Measurements from ENCODE around the gene DSE.
"Not testable (repeated sequence)": the region's sequence is repeated elsewhere in the genome, so short reads cannot be mapped to it uniquely, and the experiment has no call there.

DSE gene

DNA sequence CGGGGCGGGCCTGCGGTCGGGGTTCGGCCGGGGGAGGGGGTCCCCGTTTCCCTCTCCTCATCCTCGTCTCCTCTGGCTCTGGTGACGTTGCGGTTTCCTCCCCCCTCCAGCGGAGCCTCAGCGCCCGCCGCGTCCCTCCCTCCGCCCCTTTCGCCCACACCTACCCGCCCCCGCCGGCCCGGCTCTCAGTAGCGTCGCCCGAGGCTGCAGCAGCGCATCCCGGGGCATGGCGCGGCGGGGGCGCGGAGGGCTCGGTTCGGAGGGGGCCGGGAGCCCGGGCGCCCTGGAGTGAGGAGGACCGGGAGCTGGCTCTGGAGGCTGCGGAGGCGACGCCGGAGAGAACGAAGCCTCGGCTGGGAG lies at the start of gene DSE:
TSS of gene DSE (plus strand) at position 188 of the 360 bp plus-strand sequence. CDS start 28,304 bp downstream, outside the sequence.
- DNase-seq = peak; percentile 56

DNA sequence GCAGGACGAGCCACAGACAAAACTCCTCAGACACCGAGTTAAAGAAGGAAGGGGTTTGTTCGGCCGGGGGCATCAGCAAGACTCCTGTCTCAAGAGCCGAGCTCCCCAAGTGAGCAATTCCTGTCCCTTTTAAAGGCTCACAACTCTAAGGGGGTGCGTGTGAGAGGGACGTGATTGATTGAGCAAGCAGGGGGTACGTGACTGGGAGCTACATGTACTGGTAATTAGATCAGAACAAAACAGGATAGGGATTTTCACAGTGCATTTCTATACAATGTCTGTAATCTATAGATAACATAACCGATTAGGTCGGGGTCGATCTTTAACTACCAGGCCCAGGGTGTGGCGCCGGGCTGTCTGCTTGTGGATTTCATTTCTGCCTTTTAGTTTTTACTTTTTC lies 48.8 kb upstream of the DSE start:
- not testable (repeated sequence) for DNase-seq

DNA sequence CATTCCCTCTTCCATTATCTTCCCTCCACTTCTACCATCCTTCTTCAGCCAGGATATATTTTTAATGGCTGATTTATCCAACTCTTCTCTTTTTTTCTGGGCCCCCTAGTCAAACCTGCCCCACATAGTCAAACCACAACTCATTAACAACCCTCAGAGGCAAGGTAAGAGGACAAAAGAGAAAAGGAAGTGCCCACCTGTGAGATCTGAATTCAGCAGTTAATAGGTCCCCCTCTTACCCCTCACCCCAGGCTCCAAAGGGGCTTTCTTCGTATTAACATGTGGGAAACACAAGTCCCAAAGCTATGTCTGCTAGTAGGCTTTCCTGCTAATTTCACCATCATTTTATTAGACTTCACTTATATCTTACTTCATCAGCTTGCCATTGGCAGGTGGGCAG lies 46.9 kb upstream of the DSE start:
- DNase-seq = no peak

DNA sequence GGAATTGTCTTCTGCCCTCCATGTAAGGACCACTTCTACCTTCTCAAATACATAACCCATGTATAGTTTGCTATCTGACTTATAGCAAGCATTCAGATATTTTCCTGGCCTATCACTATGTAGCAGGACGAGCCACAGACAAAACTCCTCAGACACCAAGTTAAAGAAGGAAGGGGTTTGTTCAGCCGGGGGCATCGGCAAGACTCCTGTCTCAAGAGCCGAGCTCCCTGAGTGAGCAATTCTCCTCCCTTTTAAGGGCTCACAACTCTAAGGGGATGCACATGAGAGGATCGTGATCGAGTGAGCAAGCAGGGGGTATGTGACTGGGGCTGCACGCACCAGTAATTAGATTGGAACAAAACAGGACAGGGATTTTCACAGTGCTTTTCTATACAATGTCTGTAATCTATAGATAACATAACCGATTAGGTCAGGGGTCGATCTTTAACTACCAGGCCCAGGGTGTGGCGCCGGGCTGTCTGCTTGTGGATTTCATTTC lies 45.1 kb upstream of the DSE start:
- not testable (repeated sequence) for DNase-seq

DNA sequence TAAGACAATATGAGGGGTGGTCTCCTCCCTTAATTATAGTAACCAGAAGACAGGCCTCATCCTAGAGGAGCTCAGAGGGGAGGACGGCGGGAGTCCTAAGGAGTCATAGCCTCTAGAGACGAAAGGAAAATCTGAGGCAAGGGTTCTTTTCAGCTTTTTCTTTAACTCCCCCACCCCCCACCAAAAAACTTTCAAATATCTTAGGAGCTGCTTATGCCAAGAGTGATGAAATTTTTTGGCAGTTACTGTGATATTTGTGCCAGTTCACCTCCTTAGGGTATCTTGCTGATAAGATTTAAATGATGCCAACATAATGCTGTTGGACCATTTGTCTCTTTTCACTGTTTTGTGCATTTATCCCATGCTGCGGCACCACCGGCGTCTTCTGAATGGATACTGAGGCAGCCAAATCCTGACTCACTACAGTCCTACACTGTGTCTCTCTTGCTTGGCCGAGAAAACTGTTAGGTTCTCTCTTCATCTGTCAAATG lies 44.5 kb upstream of the DSE start:
- DNase-seq = no peak

DNA sequence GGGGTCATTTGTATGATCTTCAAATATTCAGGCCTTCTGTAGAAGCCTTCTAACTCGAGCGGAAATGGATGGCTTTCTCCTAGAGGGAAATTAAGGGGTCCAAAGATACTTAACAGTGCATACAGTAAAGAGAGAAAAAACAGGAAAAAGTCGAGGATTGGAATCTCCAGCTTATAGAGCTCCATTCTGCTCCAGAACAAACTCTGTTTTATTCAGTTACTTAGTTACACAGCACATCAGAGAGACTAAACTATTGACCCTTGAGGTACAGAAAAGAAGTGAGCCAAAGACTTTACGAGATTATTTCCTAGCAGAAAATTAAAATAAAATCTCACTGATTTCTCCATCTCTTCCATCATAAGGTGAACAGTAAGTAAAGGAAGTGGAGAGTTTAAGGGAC lies 43.8 kb upstream of the DSE start:
- DNase-seq = no peak

DNA sequence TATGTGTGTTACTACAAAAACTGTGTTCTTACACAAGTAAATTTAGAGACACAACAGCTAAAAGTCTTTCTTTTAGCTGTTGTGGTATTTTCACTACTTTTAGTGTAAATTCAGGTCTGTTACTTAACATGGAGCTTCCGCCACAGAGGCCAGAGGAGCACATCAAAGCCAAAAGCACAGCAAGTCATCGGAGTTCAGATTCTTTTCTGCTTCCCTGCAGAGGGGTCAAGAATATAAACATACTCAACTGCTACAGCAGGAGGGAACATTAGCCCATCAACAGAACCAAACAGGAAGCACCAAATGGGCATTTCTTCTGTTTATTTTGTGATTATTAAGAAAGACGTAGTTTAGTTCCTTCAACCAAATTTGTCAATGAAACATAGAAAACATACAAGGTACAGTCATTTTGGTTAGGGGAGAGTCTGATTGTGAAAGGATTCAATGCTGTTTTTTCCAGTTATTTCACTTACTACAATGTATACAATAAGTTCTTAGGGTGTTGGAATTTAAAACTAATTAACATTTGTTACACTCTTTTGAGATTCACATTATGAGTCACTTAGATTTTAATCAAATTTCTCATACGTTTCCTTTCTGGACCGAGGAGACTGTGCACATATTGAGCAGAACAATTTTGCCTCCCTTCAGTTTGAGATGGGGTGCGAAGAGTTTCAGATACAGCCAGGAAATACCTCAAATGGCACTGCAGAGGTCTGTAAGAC lies 42.8 kb upstream of the DSE start:
- no peak for DNase-seq

DNA sequence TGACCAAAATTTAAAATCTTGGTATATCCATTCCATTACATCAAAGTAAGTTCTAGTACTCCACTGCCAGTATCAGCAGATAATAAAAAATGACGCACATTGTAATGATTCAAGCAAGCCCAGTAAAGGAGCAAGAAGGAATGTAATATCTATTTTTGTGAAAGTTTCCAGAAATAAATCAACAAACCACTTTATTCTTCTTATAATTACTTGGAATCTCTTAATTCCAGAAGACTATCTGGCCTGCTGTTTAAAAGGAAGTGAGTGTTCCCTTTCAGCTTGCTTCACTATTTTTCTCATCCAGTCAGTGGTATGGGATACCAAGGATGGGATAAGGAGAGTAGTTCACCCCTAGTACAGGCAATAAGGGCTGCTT lies 42.2 kb upstream of the DSE start:
- DNase-seq = no peak

DNA sequence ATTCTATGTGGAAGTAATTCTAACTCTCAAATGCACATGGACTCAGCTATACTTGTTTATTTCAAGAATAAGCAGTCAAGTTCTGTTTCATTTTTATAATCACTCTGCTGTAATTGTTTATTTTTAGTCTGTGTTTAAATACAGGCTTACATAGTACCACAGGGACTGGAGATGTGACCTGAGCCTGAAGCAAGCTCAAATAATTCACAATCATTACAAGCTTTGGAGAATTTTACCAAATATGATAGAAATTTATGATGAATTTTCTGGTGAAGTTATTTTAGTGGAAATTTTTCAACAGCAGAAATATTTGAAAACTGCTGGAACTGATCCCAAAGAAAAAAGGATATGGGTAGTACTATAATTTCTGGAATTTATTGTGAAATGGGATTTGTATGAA lies 41.6 kb upstream of the DSE start:
- DNase-seq = no peak

DNA sequence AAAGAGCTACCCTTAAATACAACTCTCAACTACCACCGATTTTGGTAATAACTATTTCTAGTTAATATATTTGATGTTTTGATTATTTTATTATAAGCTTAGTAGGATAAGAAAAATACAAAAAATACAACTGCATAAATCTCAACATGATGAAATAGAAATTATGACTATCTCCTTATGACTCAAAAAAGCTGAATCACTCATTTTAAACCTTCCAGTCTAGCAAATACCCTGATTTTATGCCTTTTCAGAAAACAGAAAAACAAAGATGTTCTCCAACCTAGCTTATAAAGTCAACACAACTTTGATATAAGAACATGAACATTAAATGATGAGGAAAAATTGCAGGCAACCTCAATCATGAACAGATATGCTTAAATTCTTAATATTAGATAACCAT lies 40.2 kb upstream of the DSE start:
- DNase-seq = no peak

DNA sequence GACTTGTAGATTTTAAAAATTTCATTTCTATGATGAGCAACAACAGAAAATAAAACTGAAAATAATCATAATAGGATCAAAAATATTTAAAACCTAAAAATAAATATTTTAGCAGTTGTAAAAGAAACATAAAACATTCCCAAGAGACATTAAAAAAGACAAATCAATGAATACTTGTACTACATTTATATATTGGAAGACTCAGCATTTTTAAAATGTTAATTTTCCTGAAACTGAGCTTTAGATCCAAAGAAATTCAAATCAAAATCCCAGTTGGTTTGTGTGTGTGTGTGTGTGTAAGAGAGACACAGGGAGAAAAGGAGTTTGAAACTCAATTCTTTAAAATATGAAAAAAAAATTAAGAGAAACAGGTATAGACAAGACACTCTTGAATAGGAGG lies 38.7 kb upstream of the DSE start:
- no peak for DNase-seq

DNA sequence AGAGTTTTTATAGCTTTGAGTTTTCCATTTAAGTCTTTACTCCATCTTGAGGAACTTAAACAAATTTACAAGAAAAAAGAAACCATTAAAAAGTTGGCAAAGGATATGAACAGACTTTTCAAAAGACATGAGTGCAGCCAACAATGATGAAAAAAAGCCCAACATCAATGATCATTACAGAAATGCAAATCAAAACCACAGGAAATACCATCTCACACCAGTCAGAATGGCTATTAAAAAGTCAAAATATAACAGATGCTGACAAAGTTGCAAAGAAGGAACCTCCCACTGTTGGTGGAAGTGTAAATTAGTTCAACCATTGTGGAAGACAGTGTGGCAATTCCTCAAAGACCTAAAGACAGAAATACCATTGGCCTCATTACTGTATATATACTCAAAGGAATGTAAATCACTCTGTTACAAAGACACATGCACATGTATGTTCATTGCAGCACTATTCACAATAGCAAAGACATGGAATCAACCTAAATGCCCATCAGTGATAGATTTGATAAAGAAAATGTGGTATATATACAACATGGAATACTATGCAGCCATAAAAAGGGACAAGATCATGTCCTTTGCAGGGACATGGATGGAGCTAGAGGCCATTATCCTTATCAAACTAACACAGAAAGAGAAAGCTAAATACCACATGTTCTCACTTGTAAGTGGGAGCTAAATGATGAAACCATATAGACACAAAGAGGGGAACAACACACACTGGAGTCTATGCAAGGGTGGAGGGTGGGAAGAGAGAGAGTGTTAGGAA lies 35.9 kb upstream of the DSE start:
- DNase-seq = not testable (repeated sequence)

DNA sequence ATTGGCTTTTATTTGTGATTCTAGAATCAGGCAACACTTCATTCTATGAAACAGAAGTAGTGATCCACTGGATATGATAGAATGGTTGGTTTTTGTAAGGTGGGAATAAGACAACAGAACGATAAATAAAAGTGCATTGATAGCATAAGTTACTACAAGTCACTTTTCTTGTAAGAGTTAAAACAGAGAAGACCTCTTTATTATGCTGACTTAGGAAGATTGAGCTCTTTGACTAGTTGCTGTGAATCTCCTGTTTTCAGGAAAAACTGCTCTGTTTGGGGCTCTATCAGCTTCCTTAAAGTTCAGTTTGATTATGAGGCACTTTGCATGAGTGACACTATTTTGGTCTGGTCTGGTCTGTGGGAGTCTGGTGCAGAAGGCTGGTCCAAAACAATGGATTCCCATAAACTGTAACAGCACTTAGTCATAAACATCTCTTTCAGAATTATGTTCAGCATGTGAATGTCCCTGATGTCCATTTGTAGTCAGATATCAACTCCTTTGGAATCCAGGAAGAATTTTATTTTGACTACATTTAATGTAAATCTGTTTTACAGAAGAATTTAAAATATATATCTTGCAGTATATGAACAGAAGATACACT lies 35.0 kb upstream of the DSE start:
- no peak for DNase-seq

DNA sequence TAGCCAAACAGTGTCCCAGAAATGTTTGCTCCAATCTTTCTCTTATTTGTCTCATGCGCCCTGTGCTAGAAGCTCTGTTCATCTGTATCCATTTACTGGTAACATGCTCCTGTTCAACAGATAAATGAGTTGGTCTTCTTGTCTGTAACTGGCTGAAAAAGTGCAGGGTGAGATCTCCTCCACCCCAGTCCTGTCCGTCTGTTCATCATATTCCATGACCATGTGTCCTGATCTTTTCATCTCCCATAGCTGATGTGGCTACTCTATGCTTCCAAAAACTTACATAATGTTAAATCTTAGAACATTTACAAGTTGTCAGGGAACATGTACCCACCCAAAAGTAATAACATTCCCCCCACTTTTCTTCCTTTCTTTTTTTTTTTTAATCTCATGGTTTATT lies 31.8 kb upstream of the DSE start:
- DNase-seq = no peak

DNA sequence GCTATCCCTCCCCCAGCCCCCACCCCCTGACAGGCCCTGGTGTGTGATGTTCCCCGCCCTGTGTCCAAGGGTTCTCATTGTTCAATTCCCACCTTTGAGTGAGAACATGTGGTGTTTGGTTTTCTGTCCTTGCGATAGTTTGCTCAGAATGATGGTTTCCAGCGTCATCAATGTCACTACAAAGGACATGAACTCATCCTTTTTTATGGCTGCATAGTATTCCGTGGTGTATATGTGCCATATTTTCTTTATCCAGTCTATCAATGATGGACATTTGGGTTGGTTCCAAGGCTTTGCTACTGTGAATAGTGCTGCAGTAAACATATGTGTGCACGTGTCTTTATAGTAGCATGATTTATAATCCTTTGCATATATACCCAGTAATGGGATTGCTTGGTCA lies 30.1 kb upstream of the DSE start:
- DNase-seq = not testable (repeated sequence)

DNA sequence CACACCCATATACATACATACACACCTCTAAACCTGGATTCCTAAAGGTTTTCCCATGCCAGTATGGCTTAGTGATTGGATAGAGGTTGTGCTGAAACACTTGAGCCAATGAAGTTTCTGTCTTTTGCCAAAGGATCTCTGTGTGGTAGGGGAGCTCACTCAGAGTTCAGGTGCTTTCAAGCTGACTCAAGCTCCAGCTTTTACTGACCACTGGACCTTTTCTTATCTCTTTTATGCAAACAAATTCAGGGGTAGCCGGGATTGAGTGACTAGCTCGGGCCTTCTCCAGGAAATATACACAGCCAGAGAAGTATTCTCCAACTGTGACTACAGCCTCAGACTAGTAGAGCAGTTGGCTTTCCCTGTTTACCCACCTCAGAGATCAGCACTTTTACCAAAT lies 21.5 kb upstream of the DSE start:
- no peak for DNase-seq

DNA sequence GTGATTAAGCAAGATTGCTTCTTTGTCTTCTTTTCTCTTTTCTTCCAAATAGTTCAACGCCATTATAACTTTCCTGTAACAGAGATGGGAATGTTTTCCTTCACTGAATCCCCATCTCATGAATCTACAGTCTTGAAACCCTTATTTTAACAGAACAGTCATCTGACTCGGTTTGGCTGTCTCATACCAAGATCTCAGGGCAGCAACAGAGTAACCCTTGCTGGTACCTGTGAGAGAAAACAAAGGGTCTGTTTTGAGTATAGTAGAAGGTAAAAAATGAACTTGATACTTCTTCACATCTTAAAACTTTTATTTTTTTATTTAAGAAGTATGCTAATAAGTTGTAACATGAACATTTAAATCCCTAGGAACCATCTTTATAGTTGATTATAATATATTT lies 19.6 kb upstream of the DSE start:
- DNase-seq = no peak

DNA sequence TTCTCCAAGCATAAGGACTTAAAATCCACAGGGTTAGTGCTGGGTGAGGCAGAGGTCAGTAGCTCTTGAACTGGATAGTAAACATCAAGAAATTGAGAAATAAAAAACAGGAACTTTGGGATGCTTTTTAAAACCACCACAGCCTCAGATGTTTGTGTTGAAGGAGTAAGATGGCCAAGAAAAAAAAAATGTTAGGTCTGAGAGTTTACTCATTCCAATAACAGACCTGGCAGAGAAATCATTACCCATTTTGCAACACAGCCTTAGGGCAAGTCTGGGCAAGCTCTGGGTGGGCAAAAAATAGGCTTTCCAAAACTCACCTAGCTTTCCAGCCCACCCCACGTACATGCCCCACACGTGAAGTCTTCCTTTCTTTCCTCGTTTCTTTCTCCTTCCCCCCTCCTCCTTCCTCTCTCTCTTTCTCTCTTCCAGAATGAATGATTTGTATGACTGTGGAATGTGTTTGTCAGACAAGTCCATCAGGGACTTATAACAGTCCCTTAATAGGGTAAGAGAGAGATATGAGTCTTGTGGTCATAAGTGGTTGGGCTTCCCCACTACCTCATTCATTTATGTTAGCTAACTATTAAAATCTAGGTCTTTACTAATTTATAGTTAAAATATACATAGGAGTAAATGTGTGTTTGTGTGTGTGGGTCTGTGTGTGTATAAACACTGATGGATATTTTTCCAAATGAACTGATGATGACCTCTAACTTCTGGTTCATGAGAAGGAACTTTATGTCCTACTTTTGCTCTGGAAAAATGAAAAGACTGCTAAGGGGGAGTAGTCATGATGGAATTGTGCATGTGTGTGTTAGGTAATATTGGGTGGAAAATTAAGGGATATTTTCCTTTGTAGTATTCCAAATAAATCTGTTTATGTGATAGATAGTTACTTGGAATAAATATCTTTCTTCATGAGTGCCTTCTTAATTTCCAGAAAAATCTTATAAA lies 18.0 kb upstream of the DSE start:
- DNase-seq = no peak

DNA sequence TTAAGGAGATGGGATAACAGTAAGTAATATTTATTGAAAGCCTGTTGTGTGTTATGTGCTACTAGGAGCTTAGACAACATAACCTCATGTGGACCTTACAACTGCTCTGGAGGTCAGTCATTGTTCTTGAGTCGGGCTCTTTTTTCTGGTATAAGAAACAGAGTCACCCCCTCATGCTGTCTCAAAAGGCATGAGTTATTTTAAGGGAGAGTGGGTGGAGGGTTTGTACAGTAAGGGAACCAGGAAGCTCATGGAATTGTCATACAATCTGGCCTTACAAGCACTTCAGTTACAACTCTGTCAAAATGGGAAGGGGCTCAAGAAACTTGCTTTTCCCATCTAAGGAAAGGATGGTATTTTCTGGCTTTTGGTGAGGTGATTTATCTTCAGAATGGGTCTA lies 16.5 kb upstream of the DSE start:
- DNase-seq = no peak

DNA sequence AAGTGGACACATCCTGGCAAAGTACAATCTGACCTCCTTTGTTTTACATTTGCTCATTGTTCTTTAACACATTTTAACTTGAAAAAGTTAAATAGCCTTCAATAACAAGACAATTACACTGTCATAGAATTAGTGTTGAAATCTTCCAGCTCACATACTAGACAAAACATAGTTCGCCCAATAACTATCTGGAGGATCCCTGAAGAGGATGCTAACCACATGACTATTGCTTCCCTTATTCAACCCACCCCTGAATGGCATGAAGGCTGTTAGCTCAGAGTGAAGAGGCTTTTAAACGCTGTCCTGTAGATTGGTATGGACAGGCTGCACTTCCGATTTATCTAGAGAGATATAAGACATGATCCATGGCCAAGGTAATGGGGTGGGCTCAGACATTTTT lies 15.0 kb upstream of the DSE start:
- DNase-seq = no peak

DNA sequence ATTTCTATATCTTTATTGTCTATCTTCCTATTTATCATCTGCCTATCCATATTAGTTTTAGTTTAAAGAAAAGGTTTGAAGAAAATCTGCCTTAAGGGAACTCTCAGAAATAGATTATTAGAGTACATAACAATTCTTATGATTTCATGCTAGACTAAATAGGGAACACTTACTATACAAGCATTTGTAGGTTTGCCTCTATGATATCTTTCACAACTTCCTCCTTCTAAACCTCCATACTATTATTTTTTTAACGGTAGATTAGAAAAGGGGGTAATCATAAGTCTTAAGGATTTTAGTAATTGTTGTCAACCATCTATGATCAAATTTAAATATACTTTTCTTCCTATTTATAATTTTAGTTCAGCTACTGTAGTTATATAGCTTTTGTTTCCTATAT lies 11.6 kb upstream of the DSE start:
- no peak for DNase-seq

DNA sequence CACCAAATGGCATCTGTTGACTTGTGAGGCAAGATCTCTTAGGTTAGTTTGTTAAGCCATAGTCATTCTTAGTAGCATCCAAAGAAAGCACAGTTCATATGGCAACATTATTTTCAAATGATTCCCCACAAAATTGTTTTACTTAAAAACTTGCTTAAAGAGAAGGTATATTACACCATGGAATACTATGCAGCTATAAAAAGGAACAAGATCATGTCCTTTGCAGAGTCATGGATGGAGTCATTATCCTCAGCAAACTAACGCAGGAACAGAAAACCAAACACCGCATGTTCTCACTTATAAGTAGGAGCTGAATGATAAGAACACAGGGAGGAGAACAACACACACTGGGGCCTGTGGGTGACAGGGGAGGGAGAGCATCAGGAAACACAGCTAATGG lies 10.9 kb upstream of the DSE start:
- DNase-seq = no peak

DNA sequence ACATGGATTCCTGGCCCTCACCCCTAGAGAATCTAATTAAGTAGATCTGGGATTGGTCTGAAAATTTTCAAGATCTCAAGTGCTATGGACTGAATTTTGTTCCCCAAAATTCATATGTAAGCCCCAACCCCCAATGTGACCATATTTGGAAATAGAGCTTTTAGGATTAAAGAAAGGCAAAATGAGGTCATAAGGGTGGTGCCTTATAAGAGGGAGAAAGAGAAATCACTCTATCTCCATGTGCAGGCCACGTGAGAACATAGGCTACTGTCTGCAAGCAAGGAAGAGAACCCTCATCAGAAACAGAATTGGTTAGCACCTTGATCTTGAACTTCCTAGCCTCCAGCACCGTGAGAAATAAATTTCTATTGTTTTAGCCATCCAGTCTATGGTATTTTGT lies 8.5 kb upstream of the DSE start:
- no peak for DNase-seq
